Upper lobe of right lung (tissue), 1 donor: ENCODE results near the gene KHK. TPM values are rescaled to one million over a fixed set of nuclear protein-coding genes. Genes with fewer than 3 reads are reported as not detected.
"Not testable (repeated sequence)": the region's sequence is repeated elsewhere in the genome, so short reads cannot be mapped to it uniquely, and the experiment has no call there.

ENCODE experiments used
- ATAC-seq: fragments of 200-7000 bp; cut with Tn5 transposase; one replicate; pipeline ENCODE4 v1.9.1; 2020; ENCODE audit warnings: mild to moderate bottlenecking, moderate library complexity
- DNase-seq: peaks from one replicate; pipeline ENCODE4 v3.0.0-alpha.2; 2020
- H3K27ac ChIP-seq: fragments of 200-600 bp; one replicate; pipeline ENCODE4 v1.8.0; 2022
- H3K27me3 ChIP-seq: fragments of 200-600 bp; one replicate; pipeline ENCODE4 v1.8.0; 2022; ENCODE audit warnings: mild to moderate bottlenecking
- H3K36me3 ChIP-seq: fragments of 200-600 bp; one replicate; pipeline ENCODE4 v1.8.0; 2022
- H3K4me1 ChIP-seq: fragments of 200-600 bp; one replicate; pipeline ENCODE4 v1.8.0; 2022
- H3K4me3 ChIP-seq: fragments of 200-600 bp; one replicate; pipeline ENCODE4 v1.8.0; 2022; ENCODE audit warnings: mild to moderate bottlenecking
- H3K9me3 ChIP-seq: fragments of 200-600 bp; one replicate; pipeline ENCODE4 v1.8.0; 2022
- CTCF ChIP-seq: fragments of 200-600 bp; IDR thresholded peaks from one replicate; pipeline ENCODE4 v1.8.0; 2022; ENCODE audit warnings: antibody characterized with exemption
- intact Hi-C: fragments of 100-400 bp; cut with DNase I; formaldehyde crosslinking; loops from one replicate; pipeline ENCODE4 v1.11.0; 2022
- total RNA-seq: library from RNA; stranded (reverse); fragmentation: NEBNext Ultra II Directional; extraction: Animal tissue kit (Norgen Biotek cat#: 25700); gene quantifications from one replicate; pipeline ENCODE4 v1.2.1, GENCODE V29; 2021
- donor health status: DM: no; HTN: yes; CAD: no; lungs with severe emphysema.

KHK gene
- total RNA-seq, 1 donor from 2014 or later, result 4.9 TPM

DNA sequence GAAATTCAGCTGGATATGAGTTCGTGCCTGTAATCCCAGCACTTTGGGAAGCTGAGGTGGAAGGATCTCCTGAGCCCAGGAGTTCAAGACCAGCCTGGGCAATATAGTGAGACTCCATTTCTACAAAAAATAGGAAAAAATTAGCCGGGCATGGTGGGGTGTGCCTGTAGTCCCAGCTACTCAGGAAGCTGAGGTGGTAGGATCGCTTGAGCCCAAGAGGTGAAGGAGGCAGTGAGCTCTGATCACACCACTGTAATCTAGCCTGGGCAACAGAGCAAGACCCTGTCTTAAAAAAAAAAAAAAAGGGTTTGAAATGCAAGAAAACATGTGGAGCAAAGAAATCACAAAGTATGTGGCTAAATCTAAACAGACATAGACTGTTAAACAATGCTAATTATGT lies 22.5 kb downstream of the KHK start:
- Histone ChIP-seq H3K4me1 (no peaks in the 10 kb centered on the region), H3K4me3 (no peak overlapping the region), H3K9me3 (no peaks in the 10 kb centered on the region), H3K27ac (no peak overlapping the region), H3K27me3 (peaks cover 10% of the 10 kb centered on the region), H3K36me3 (no peaks in the 10 kb centered on the region)
- intact Hi-C loops, result loop anchor here (10.0 kb wide), 1 partner anchor 96 kb away; no protein-coding TSS in a partner anchor
- ATAC-seq (no peak), DNase-seq (no peak)
- no peak for TF ChIP-seq CTCF

DNA sequence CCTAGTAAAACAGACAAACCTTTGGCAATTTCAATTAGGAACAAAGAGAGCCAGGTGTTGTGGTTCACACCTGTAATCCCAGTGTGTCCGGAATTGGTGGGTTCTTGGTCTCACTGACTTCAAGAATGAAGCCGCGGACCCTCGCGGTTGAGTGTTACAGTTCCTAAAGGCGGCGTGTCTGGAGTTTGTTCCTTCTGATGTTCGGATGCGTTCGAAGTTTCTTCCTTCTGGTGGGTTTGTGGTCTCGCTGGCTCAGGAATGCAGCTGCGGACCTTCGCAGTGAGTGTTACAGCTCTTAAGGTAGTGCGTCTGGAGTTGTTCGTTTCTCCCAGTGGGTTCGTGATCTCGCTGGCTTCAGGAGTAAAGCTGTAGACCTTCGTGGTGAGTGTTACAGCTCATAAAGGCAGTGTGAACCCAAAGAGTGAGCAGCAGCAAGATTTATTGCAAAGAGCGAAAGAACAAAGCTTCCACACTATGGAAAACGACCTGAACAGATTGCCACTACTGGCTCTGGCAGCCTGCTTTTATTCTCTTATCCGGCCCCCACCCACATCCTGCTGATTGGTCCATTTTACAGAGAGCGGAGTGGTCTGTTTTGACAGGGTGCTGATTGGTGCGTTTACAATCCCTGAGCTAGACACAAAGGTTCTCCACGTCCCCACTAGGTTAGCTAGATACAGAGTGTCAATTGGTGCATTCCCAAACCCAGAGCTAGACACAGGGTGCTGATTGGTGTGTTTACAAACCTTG lies 24.2 kb downstream of the KHK start:
- H3K4me3 ChIP-seq, H3K9me3 ChIP-seq, H3K4me1 ChIP-seq, H3K27me3 ChIP-seq, ATAC-seq, H3K27ac ChIP-seq, intact Hi-C loops, H3K36me3 ChIP-seq, DNase-seq: not testable (repeated sequence)

GRCh38 chr2:27111392-27112078 lies 25.0 kb downstream of the KHK start:
- ATAC-seq, H3K27me3 ChIP-seq, intact Hi-C loops, H3K4me3 ChIP-seq, DNase-seq, H3K36me3 ChIP-seq, H3K9me3 ChIP-seq, H3K4me1 ChIP-seq, H3K27ac ChIP-seq: not testable (repeated sequence)

DNA sequence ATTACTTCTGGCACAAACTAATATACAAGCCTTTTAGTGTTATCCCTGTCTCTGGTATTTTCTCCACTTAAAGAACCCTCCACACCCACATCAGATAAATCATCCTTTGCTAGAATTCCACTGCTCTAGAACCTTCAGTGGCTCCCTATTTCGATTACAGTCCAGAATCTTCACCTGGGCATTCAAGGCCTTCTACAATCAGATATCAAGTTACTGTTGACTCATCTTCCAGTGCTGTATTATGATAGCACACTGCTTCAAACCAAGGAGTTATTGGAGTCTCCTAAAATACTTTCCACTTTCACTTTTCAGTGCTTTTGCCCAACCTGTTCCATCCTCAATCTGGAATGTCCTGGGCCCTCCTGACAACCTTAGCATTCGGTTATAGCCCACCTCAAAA lies 28.9 kb downstream of the KHK start:
- DNase-seq, result no peak
- no peak for ATAC-seq
- TF ChIP-seq CTCF, result no peak
- Histone ChIP-seq H3K4me3 (no peak overlapping the region), H3K9me3 (no peaks in the 10 kb centered on the region), H3K4me1 (peaks cover 7% of the 10 kb centered on the region), H3K27me3 (peaks cover 26% of the 10 kb centered on the region), H3K36me3 (no peaks in the 10 kb centered on the region), H3K27ac (no peak overlapping the region)
- intact Hi-C loops, result no loop called here

GRCh38 chr2:27117995-27118524 lies 31.5 kb downstream of the KHK start:
- Histone ChIP-seq H3K36me3 (no peaks in the 10 kb centered on the region), H3K27ac (no peak overlapping the region), H3K4me1 (peaks cover 7% of the 10 kb centered on the region), H3K4me3 (peak overlapping the region; percentile 30), H3K9me3 (no peaks in the 10 kb centered on the region), H3K27me3 (peaks cover 26% of the 10 kb centered on the region)
- no peak for TF ChIP-seq CTCF
- intact Hi-C loops, result no loop called here
- no peak for ATAC-seq
- no peak for DNase-seq

DNA sequence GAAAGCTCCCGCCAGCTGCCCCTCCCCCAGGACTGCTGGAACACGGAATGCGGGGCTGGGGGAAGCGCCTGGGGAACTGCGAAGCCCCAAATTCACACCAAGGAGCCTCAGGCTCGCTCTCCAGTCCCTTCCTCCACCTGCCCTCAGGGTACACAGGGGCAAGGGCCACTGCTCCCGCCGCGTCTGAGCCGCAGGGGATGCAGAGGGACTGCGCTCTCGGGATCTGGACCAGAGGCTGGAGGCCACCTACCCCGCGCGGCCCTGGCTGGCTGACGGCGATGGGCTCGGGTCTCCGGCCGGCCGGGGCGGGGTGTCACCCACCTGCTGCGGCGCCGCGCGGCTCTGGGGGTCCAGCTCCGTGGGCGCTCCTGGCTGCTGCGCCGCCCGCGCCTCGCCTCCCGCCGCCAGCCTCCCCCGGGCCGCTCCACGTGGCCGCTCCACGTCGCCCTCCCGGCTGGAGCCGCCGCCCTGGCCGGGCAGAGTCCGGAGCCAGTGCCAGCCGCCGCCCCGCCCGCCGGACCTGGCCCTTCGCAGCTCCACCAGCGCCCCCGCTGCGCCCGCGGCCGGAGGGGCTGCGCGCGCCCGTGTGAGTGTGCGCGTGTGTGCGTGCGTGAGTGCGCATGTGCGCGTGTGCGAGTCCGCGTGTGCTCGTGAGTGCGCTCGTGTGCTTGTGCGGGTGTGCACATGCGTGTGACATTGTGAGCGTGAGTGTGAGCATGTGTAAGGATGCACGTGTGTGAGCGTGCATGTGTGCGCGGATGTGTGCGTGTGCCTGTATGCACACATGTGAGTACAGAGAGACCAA lies 32.2 kb downstream of the KHK start, which contains the start of gene CGREF1:
CGREF1 (minus strand) TSS at position 604 of the 805 bp plus-strand sequence. CDS start 14,762 bp downstream, outside the sequence.
- no peaks in the 10 kb centered on the region for H3K9me3 ChIP-seq
- intact Hi-C loops, result no loop called here
- H3K27ac ChIP-seq, result no peak within 1 kb of the TSS
- peak within 1 kb of the TSS; percentile 30 for H3K4me3 ChIP-seq
- TF ChIP-seq CTCF, result no peak
- peak; percentile 25 for ATAC-seq
- DNase-seq, result no peak
- peaks cover 26% of the 10 kb centered on the region for H3K27me3 ChIP-seq
- H3K4me1 ChIP-seq, result peaks cover 10% of the 10 kb centered on the region
- no peaks in the 10 kb centered on the region for H3K36me3 ChIP-seq

DNA sequence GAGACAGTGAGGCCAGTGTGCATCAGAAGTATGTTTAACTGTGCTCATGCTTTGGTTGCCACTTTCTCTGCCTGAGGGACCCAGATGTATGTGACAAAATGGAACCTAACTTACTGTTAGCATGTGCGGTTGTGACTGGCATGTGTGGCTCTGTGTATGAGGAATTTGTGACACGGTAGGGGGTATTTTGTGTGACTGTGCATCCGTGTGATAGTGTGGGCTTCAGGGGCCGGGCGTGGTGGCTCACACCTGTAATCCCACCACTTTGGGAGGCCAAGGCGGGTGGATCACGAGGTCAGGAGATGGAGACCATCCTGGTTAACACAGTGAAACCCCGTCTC lies 32.7 kb downstream of the KHK start:
- ATAC-seq, DNase-seq, H3K36me3 ChIP-seq, intact Hi-C loops, H3K27ac ChIP-seq, H3K9me3 ChIP-seq: not testable (repeated sequence)
- peaks cover 10% of the 10 kb centered on the region for H3K4me1 ChIP-seq
- peak overlapping the region; percentile 30 for H3K4me3 ChIP-seq
- peaks cover 26% of the 10 kb centered on the region for H3K27me3 ChIP-seq
